ENCODE data around the gene ANTXR1.

ANTXR1 gene

DNA sequence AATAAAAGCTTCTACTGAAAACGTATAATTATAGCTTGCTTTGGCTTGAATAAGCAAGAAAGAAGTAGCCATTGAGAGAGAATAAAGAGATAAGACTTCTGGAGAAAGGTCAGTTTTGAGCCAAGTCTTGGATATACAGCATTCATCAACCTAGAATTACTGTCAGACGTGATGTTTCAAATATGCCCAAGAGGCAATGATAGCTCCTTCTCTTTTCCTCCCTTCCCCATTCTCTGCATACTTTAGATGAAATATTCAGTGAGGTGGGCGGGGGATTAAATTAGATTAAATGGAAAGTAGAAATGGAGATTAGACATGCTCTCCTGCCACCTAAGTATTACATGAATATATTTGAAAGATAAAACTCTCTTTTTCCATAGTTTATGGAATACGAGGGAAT lies 8.7 kb downstream of the ANTXR1 start:
- TF ChIP-seq CTCF (IDR thresholded peaks at IDR 0.05; ENCODE audit: insufficient read depth, low read depth, low read length, missing control alignments) = no peak
- no peak for DNase-seq (ENCODE audit: low read depth)
- H3K4me3 ChIP-seq (ENCODE audit: low read depth, low read length) = no peak overlapping the region

- no peak for TF ChIP-seq CTCF (IDR thresholded peaks at IDR 0.05; ENCODE audit: insufficient read depth, low read depth, low read length, missing control alignments)
- no peak overlapping the region for H3K4me3 ChIP-seq (ENCODE audit: low read depth, low read length)
- no peak for DNase-seq (ENCODE audit: low read depth)
Measured at GRCh38 chr2:69022548-69022947, 9.6 kb downstream of the ANTXR1 start.

DNA sequence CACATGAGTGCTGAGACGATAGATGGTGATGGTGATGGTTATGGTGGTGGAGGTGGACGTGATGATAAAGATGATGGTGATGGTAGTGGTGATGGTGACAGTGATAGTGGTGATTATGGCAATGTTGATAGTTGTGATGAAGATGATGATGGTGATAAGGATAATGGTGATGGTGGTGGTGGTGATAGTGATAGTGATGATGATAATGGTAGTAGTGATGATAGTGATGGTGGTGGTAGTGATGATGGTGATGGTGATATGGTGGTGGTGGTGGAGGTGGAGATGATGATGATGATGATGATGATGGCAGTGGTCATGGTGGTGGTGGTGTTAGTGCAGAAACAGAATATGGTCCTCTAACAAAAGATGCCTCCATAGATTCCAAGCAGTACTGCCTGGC lies 10.3 kb downstream of the ANTXR1 start:
- no peak for DNase-seq (ENCODE audit: low read depth)
- no peak for TF ChIP-seq CTCF (IDR thresholded peaks at IDR 0.05; ENCODE audit: insufficient read depth, low read depth, low read length, missing control alignments)

DNA sequence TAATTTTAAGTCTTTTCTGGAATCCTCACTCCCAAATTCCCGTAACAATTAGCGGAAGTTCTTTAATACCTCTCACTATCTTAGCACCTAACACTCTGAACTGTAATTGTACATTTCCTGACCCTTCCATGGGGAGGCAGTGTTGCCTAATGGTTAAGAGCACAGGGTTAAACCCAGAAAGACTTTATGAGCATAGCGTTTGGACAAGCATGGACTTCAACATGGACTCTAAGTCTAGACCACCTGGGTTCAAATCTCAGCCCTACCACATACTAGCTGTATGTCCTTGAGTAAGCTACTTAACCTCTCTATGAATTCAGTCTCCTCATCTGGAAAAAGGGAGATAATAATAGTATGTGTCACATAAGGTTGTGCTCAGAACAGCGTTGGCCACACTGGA lies 13.0 kb downstream of the ANTXR1 start:
- peak; percentile 58 for DNase-seq (ENCODE audit: low read depth)
- TF ChIP-seq CTCF (IDR thresholded peaks at IDR 0.05; ENCODE audit: insufficient read depth, low read depth, low read length, missing control alignments) = peak; percentile 66
- no peak overlapping the region for H3K4me3 ChIP-seq (ENCODE audit: low read depth, low read length)

More for the DNA sequence above, 10.3 kb downstream of the ANTXR1 start:
- H3K4me3 ChIP-seq (ENCODE audit: low read depth, low read length) = no peak overlapping the region

DNA sequence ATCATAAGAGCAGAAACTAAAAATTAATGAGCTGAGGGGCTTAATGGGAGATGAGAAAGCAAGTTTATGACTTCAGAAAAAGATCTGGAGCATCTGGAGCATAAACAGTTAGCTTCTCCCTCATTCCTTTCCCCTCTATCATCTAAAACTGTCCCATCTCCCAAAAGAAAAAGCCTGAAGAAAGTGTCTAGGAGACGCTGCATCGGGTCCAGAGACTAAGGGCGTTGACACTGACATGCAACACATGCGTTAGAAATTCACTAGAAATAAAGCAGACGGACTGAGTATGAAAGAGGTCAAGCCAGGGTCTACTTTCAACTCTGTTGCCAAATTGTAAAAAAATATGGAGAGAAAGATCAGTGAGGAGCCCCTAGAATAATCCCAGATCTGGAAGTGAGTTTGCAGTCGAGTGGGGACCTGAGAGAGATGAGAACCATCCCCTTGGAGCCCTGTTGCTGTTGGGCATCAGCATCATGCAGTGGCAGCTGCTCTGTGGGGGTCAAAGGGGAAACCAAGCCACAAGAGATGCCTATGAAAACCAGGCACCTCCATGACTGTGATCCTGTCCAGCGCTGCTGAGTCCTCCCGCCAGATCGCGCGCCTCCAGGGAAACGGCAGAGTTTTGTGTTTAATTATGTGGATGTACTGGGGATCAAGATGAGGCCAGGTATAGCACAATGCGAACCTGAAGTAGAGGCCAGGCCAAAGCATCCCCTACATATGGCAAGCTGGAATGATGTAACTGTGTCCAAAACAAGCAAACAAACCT lies 13.9 kb downstream of the ANTXR1 start:
- H3K4me3 ChIP-seq (ENCODE audit: low read depth, low read length) = no peak overlapping the region
- no peak for DNase-seq (ENCODE audit: low read depth)
- TF ChIP-seq CTCF (IDR thresholded peaks at IDR 0.05; ENCODE audit: insufficient read depth, low read depth, low read length, missing control alignments) = no peak

GRCh38 chr2:69030800-69031428 lies 17.9 kb downstream of the ANTXR1 start:
- no peak overlapping the region for H3K4me3 ChIP-seq (ENCODE audit: low read depth, low read length)
- no peak for DNase-seq (ENCODE audit: low read depth)

More at GRCh38 chr2:69030800-69031428, 17.9 kb downstream of the ANTXR1 start:
- no peak for TF ChIP-seq CTCF (IDR thresholded peaks at IDR 0.05; ENCODE audit: insufficient read depth, low read depth, low read length, missing control alignments)

Measured in GM12865 (cell line).